Measurements from ENCODE around the gene PDGFC.

GRCh38 chr4:156975686-156976085 lies 4.1 kb upstream of the PDGFC start:
- TF ChIP-seq EZH2 (IDR thresholded peaks at IDR 0.05; ENCODE audit: borderline replicate concordance, low read length) (no peak), CTCF (IDR thresholded peaks at IDR 0.05; ENCODE audit: low read length) (no peak)

Measured in OCI-LY1 (cell line).